GM08714 (cell line): ENCODE data around the gene EPHB2.

ENCODE experiments used
- H3K4me3 ChIP-seq: fragments of 200-500 bp; sonication (Bioruptor generic); 2 replicates; pipeline ENCODE4 v1.5.1; 2014; ENCODE audit warnings: mild to moderate bottlenecking, low read length, inconsistent platforms
- ZNF274 ChIP-seq: IDR thresholded peaks from 2 replicates; pipeline ENCODE4 v1.6.1; 2012; ENCODE audit warnings: mild to moderate bottlenecking, low read depth, low read length

The EPHB2 gene

DNA sequence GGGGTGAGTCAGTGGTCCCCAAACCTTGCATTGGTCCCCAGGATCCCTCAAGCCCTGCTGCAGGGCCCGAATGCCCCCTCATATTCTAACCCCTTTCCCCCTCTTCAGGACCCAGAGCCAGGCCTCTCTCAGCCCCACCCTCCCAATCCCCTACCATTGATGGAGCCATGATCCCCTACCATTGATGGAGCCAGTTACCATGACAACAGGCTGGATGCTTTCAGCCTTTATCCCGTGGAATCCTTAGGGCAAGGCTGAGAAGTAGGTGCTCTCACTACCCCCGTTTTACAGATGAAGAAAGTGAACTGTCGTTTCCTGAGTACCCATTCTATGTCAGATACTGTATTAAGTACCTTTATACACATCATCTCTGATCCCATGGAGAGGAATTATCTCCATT lies 70.8 kb downstream of the EPHB2 start:
- H3K4me3 ChIP-seq: no peak overlapping the region
- TF ChIP-seq ZNF274: no peak

DNA sequence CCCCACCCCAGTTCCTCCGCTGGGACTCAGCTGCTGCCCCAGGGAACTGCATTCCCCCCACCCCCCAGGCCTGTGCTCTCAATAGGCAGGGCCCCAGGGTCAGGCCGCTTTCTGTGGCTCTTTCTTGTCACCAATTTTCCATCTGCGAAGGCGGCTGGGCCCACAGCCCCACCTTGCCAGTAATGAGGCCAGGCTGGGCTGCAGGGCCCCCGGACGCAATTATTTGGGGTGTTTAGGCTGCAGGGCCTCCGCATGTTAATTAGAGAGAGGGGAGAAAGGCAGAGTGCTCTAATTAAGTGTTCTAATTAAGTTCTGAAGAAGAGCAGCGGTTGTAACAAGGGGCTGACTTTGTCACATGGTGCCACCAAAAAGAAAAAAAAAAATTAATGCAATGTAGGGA lies 71.8 kb downstream of the EPHB2 start:
- H3K4me3 ChIP-seq: no peak overlapping the region
- no peak for TF ChIP-seq ZNF274

DNA sequence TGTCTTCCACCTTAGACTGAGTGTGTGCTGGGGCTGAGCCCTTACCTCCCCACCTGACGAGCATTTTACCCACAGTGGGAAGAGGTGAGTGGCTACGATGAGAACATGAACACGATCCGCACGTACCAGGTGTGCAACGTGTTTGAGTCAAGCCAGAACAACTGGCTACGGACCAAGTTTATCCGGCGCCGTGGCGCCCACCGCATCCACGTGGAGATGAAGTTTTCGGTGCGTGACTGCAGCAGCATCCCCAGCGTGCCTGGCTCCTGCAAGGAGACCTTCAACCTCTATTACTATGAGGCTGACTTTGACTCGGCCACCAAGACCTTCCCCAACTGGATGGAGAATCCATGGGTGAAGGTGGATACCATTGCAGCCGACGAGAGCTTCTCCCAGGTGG lies 73.7 kb downstream of the EPHB2 start:
- TF ChIP-seq ZNF274: no peak
- no peak overlapping the region for H3K4me3 ChIP-seq

DNA sequence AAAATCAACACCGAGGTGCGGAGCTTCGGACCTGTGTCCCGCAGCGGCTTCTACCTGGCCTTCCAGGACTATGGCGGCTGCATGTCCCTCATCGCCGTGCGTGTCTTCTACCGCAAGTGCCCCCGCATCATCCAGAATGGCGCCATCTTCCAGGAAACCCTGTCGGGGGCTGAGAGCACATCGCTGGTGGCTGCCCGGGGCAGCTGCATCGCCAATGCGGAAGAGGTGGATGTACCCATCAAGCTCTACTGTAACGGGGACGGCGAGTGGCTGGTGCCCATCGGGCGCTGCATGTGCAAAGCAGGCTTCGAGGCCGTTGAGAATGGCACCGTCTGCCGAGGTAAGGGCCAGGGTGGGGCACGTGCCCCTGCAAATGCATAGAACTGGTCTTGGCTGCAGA lies 74.1 kb downstream of the EPHB2 start:
- TF ChIP-seq ZNF274: no peak
- H3K4me3 ChIP-seq: no peak overlapping the region

DNA sequence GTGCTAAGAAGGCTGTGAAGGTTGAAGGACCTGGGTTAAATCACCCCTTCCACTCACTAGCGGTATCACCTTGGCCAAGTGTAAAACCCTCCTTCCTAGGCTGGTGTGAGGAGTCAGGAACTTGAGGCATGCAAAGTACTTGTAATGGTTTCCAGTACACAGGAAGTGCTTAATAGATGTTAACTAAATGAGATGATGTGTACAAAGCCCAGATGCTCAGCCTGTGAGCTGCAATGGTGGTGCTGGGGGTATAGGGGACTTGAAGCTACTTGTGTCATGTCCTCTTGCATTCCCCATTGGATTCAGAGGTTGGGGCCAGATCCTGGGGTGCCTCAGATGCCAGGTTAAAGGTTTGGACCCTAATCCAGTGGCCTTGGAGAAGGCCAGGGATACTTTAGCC lies 75.5 kb downstream of the EPHB2 start:
- no peak for TF ChIP-seq ZNF274
- no peak overlapping the region for H3K4me3 ChIP-seq

DNA sequence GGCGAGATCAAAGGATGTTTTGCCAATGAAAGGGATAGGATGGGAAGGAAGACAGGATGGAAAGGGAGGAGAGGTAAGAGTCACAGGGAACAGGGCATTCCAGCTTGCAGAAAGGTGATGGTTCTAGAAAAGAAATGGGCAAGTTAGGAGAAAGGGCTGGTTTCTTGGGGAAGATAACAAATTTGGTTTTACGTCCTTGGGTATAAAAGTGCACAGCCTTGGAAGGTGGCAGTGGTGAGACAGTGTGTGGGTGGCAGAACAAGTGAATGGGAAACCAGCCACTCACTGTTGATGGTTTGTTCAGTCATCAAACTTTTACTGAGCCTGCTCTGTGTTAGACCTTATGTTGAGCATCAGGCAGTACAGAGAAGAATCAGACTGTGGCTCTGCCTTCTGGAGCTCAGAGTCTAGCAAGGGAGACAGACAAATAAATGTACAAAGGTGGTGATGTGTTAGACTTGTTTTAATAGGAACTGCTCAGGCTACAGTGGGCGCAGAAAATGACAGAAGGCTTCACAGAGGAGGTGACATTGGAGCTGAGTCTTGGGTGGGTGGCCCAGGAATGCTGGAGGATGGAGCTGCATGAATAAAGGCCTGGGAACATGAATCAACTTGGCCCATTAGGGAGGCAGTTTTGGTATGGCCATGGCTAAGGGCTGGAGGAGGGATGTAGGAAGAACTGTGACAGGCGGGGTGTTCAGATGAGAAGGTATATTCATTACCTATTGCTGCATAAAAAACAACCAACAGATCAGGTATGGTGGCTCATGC lies 76.3 kb downstream of the EPHB2 start:
- no peak for TF ChIP-seq ZNF274
- no peak overlapping the region for H3K4me3 ChIP-seq

DNA sequence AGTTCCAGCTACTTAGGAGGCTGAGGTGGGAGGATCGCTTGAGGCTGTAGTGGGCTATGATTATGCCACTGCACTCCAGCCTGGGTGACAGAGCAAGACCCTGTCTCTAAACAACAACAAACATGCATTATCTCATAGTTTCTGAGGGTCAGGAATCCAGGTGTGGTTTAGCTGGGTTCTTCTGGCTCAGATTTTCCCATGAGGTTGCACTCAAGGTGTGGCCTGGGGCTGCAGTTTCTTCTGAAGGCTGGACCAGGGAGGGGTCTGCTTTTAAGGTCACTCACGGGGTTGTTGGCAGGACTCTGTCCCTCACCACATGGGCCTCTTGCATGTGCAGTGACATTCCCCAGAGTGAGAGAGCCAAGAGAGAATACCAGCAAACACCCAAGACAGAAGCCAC lies 77.0 kb downstream of the EPHB2 start:
- no peak for TF ChIP-seq ZNF274

DNA sequence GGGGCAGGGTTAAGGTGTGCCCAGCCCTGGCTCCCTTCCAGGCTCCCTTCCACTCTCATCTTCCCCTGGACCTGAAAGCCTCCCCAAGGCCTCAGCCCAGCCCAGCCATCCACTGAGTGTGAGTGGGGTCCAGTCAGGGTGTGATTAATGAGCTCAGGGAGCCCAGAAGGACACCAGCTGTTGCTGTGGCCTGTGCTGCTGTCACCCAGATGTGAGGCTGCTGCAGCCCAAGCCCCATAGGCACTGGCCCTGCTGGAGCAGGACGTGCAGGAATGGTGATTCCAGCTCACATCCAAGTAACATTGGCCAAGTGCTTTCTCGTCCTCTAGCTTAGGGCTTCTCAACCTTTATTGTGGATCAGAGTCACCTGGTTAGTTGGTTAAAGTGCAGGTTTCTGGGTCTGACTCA lies 77.6 kb downstream of the EPHB2 start:
- TF ChIP-seq ZNF274: no peak
- H3K4me3 ChIP-seq: no peak overlapping the region

More for the DNA sequence above, 77.0 kb downstream of the EPHB2 start:
- no peak overlapping the region for H3K4me3 ChIP-seq

DNA sequence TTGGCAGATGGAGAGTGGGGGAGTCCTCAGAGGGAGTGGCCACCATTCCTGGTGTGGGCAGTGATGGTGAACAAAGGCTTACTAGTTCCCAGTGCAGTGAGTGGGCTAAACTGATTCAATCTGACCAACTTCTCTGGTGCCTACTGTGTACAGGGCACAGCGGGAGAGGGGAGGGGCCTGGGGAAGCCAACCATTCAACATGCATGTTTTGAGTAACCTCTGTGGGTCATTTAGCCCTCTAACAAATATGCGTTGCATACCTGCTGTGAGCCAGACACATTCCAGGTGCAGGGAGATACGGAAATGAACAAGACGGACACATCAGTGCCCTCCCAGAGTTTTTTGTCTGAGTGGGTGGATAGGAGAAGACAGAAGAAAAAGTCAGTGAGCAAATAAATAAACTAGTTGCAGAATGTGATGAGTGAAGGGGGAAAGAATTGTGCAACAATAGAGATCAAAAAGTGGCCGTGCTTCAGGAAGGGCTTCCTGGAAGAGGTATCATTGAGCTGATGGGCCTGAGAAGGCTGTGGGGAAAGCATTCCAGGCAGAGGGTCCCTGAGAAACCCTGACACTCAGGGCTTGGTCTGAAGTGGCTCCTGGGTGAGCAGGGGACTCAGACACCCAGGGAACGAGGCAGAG lies 78.8 kb downstream of the EPHB2 start:
- no peak overlapping the region for H3K4me3 ChIP-seq
- TF ChIP-seq ZNF274: no peak

DNA sequence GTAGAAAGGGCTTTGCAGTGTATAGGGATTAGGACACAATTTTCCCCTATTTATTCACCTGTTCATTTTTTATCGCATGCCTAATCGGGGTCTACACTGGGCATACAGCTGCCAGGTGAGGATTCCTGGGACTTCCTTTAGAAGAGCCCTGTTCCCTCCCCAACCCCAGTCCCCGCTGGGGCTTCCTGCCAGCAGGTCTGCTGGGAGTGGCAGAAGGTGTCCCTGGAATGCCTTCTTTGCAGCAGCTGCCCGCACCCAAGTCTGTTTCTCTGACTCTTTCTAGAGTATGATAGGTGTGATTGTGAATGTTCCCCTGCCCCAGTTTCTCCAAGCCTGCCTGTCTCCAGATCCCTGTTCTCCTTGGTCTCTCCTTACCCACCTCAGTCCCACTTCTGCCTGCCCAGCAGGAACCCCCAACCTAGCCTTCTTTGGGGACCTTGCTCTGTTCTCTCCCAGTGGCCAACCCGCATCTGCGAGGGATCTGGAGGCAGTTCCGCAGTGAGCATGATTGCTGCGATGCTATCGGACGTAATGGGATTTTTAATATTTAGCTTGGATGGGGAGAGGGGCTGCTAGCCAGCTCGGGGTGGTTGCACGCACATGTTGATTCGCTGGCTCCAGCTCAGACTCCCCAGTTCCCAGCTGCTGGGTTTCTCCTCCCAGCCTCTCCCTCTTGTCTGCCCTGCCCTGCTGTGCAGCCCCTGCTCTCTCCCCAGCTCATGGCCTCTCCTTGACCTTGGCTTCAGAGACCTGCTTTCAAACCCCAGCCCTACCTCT lies 79.8 kb downstream of the EPHB2 start:
- H3K4me3 ChIP-seq: no peak overlapping the region
- no peak for TF ChIP-seq ZNF274

DNA sequence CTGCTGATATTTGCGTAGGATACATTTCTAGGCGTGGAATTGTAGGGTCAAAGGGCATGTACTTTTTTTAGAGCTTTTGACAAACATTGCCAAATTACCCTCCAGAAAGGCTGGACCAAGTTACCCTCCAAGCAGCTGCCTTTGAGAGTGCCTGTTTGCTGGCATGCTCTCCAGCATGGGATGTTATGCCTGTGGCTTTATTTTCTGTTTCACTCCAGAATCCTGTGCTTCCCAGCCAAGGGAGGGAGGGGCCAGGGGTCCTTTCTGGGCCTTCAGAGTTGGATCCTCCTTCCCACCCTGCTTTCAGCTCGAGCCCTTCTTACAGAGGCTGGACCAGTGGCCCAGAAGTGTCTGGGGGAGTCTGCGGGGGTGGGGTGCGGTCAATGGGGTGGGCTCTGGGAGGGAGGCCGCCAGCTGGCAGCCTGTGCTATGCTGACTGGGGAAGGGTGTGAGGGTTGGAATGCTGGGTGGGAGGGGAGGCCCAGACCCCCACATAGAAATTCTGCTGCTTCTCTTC lies 81.2 kb downstream of the EPHB2 start:
- no peak overlapping the region for H3K4me3 ChIP-seq
- TF ChIP-seq ZNF274: no peak

DNA sequence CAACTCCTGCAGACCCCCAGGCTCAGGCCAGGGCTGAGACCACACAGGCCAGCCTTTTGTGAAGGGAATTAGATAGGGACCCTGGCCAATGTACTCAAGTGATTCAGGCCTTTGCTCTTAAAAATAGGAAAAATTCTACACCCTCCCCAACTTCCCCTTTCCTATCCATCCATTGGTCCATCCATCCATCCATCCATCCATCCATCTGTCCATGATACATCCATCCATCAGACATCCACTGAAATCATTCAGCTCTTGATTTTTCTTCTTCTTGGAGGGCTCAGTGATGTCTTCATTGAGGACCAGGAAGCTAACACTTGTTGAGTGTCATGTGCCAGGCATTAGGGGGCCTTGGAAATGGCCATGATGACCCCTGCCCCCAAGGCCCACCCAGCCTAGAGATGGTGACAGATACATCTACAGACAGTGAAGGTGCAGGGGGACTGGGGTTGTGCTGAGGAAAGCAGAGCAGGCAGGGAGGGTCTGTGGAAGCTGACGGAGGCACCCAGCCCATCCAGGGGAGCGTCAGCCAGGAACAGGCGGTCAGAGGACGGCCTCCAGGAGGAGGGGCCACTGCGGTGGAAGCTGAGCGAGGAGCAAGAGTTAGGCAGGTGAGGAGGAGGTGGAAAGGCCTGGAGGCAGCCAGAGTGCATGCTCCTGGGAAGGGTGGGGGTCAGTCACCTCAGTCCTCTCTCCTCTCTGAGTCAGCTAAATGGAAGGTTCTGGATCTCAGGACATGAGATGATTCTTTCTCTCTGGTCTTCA lies 81.9 kb downstream of the EPHB2 start:
- no peak overlapping the region for H3K4me3 ChIP-seq
- no peak for TF ChIP-seq ZNF274

DNA sequence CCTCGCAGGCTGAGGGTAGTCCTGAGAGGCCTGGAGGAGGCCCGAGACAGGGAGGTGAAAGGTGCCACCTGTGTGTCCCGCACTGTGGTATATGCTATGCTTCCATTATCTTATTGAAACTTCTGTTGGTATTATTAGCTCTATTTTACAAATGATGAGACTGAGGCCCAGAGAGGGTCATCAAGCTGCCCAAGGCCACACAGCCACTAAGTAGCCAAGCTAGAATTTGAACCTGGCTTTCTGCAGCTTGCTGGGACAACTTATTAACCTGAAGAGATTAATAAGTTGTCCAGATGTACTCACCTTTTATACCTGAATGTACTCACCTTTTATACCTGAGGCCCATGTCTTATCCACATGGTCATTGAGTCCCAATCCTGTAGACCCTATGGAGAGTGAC lies 83.0 kb downstream of the EPHB2 start:
- no peak overlapping the region for H3K4me3 ChIP-seq
- no peak for TF ChIP-seq ZNF274

DNA sequence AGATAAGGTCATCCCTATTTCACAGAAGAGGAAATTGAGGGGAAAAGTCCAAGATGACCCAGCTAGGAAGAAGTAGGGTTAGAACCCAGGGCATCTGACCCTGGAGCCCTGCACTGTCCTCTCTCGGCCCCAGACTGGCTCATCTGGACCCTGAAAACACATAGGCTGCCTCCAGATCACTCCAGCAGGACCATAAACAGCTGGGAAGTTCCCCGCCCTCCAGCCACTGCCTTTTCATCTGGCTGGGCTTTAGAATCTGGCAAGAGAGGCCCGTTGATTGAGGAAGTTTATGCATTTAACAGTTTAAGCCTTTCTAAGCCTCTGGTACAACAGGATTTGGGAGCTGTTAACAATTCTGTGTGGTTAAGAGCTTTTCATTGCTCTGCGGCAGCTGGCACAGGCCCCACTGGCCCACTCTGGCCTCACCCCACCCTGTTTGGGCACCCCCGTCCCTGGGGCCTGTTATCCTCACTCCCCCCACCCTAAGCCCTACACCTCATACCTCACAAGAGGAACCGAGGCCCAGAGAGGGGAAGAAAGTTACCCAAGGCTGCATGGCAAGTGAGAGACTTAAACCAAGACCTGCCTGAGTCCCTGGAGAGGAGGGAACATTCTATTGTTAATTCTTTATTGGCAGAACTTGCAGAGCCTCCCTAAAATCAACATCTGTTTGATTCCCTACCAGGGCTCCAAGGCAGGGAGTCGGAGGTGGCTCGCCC lies 84.2 kb downstream of the EPHB2 start:
- TF ChIP-seq ZNF274: no peak
- H3K4me3 ChIP-seq: no peak overlapping the region

DNA sequence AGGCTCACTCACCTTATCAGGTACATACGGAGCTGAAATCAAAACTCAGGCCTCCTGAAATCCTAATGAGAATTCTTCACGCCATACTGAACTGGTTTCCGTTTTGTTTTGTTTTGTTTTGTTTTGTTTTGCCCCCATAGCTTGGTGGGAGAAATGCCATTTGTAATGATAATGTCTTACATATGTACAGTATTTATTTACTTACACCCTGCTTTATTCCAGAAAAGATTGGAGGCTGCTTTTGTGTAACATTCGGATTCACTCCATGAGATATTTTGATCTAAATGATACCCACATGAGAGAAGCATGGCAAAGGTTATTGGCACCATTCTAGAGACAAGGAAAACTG lies 84.7 kb downstream of the EPHB2 start:
- no peak for TF ChIP-seq ZNF274
- no peak overlapping the region for H3K4me3 ChIP-seq
